A549 (cell line): ENCODE results near the gene SPATS2. TPM values are rescaled to one million over a fixed set of nuclear protein-coding genes. Genes with fewer than 3 reads are reported as not detected.

Experiments
- ATAC-seq, 2 experiments: fragments of 200-7000 bp in 1 of 2; fragments of >200 bp in 1 of 2; cut with Nextera tagmentation in 1 of 2; cut with Tn5 transposase in 1 of 2; 3 replicates each; pipeline versions ENCODE4 v1.8.0 to v1.9.1; 2018 to 2020; ENCODE audit warnings: mild to moderate bottlenecking in 1 of 2, moderate library complexity in 1 of 2
- CTCF ChIA-PET: fragments of 300-600 bp; sonication (Branson Sonifier 250); formaldehyde crosslinking; extraction: SDS; loops from one replicate; lab custom pipeline; 2021; ENCODE audit warnings: antibody characterized with exemption, inconsistent platforms; lab: Yijun Ruan, JAX
- POLR2A ChIA-PET: fragments of 350-600 bp; formaldehyde crosslinking; extraction: SDS; loops from one replicate; lab custom pipeline; 2021; ENCODE audit warnings: antibody characterized with exemption, inconsistent platforms; lab: Yijun Ruan, JAX
- DNase-seq, 2 experiments: peaks; one replicate each; pipeline versions ENCODE4 v3.0.0 to v3.0.0-alpha.2; 2011 to 2016; ENCODE audit warnings: low read depth in 1 of 2, low spot score in 1 of 2
- FAIRE-seq: peaks from 2 replicates; lab custom pipeline; 2011; peaks lifted over from hg19 to GRCh38; lab: Jason Lieb, UNC
- H3K27ac ChIP-seq, 2 experiments: fragments of >200 bp; sonication (Bioruptor Twin); formaldehyde crosslinking; 3 replicates each; pipeline ENCODE4 v1.5.1; 2016 to 2017
- H3K4me1 ChIP-seq: fragments of >200 bp; sonication (Bioruptor Twin); formaldehyde crosslinking; 3 replicates; pipeline ENCODE4 v1.6.1; 2016
- H3K4me2 ChIP-seq: fragments of >200 bp; sonication (Bioruptor Twin); formaldehyde crosslinking; 3 replicates; pipeline ENCODE4 v1.6.1; 2016
- H3K4me3 ChIP-seq: fragments of >200 bp; sonication (Bioruptor Twin); formaldehyde crosslinking; 3 replicates; pipeline ENCODE4 v1.5.1; 2016
- H3K9me3 ChIP-seq: fragments of >200 bp; sonication (Bioruptor Twin); formaldehyde crosslinking; 3 replicates; pipeline ENCODE4 v1.6.1; 2016
- ATOH8 ChIP-seq: fragments of 250-450 bp; sonication (Bioruptor Pico); IDR thresholded peaks from 2 replicates; pipeline ENCODE4 v1.5.0; 2020; ENCODE audit warnings: low read depth, mild to moderate bottlenecking, moderate library complexity
- CBX2 ChIP-seq: fragments of 200-600 bp; sonication (generic); IDR thresholded peaks from 2 replicates; pipeline ENCODE4 v1.6.1; 2016; ENCODE audit warnings: low read depth, mild to moderate bottlenecking, borderline replicate concordance
- CBX8 ChIP-seq: fragments of 200-600 bp; sonication (generic); IDR thresholded peaks from 2 replicates; pipeline ENCODE4 v1.6.1; 2016
- CEBPB ChIP-seq, 2 experiments: fragments of >200 bp in 1 of 2; sonication (Bioruptor Twin) in 1 of 2; formaldehyde crosslinking in 1 of 2; IDR thresholded peaks; 2 replicates each; pipeline ENCODE4 v1.6.1; 2012 to 2016
- CHD2 ChIP-seq: fragments of 150-350 bp; IDR thresholded peaks from 2 replicates; pipeline ENCODE4 v1.6.1; 2014; ENCODE audit warnings: low read length; ENCODE audit not compliant: partially characterized antibody
- CHD4 ChIP-seq: fragments of 200-600 bp; sonication (generic); IDR thresholded peaks from 2 replicates; pipeline ENCODE4 v1.6.1; 2016; ENCODE audit warnings: antibody characterized with exemption, mild to moderate bottlenecking, borderline replicate concordance
- E2F6 ChIP-seq: IDR thresholded peaks from 2 replicates; pipeline ENCODE4 v1.6.1; 2012; ENCODE audit warnings: low read depth, borderline replicate concordance
- ELK1 ChIP-seq: fragments of 150-350 bp; IDR thresholded peaks from 2 replicates; pipeline ENCODE4 v1.6.1; 2014; ENCODE audit warnings: low read depth, mild to moderate bottlenecking, low read length
- EP300 ChIP-seq, 2 experiments: fragments of >200 bp; sonication (Bioruptor Twin); formaldehyde crosslinking; IDR thresholded peaks; 2 replicates in 1 of 2; 3 replicates in 1 of 2; pipeline ENCODE4 v1.6.1; 2016 to 2017
- FOSL2 ChIP-seq, 2 experiments: fragments of 450-650 bp in 1 of 2; fragments of >200 bp in 1 of 2; sonication (Bioruptor Twin) in 1 of 2; formaldehyde crosslinking; IDR thresholded peaks; 2 replicates each; pipeline versions ENCODE4 v1.5.0 to v1.6.1; 2016 to 2020; ENCODE audit warnings: mild to moderate bottlenecking in 1 of 2, moderate library complexity in 1 of 2
- FOXS1 ChIP-seq: fragments of 250-450 bp; sonication (Bioruptor Pico); IDR thresholded peaks from 2 replicates; pipeline ENCODE4 v1.5.0; 2020; ENCODE audit warnings: mild to moderate bottlenecking, moderate library complexity
- GATA3 ChIP-seq: IDR thresholded peaks from 2 replicates; pipeline ENCODE4 v1.6.1; 2012; ENCODE audit warnings: borderline replicate concordance
- HDAC2 ChIP-seq: fragments of 200-600 bp; sonication (generic); IDR thresholded peaks from 2 replicates; pipeline ENCODE4 v1.6.1; 2016
- HEYL ChIP-seq: fragments of 250-450 bp; sonication (Bioruptor Pico); IDR thresholded peaks from 2 replicates; pipeline ENCODE4 v1.8.0; 2021; ENCODE audit warnings: mild to moderate bottlenecking, moderate library complexity
- HOXA7 ChIP-seq: fragments of 250-450 bp; sonication (Bioruptor Pico); IDR thresholded peaks from 2 replicates; pipeline ENCODE4 v1.5.0; 2020; ENCODE audit warnings: mild to moderate bottlenecking, moderate library complexity
- HOXB13 ChIP-seq: fragments of 250-450 bp; sonication (Bioruptor Pico); IDR thresholded peaks from 2 replicates; pipeline ENCODE4 v1.5.0; 2020; ENCODE audit warnings: low read depth, mild to moderate bottlenecking, moderate library complexity
- HOXB5 ChIP-seq: fragments of 250-450 bp; sonication (Bioruptor Pico); IDR thresholded peaks from 2 replicates; pipeline ENCODE4 v1.5.0; 2020; ENCODE audit warnings: mild to moderate bottlenecking, moderate library complexity
- JUN ChIP-seq, 2 experiments: fragments of >200 bp; sonication (Bioruptor Twin); formaldehyde crosslinking; IDR thresholded peaks; 2 replicates in 1 of 2; 3 replicates in 1 of 2; pipeline ENCODE4 v1.6.1; 2016 to 2017
- JUNB ChIP-seq: fragments of >200 bp; sonication (Bioruptor Twin); formaldehyde crosslinking; IDR thresholded peaks from 2 replicates; pipeline ENCODE4 v1.6.1; 2016
- KDM1A ChIP-seq: fragments of 200-600 bp; sonication (generic); IDR thresholded peaks from 2 replicates; pipeline ENCODE4 v1.6.1; 2016; ENCODE audit warnings: low read depth, mild to moderate bottlenecking
- KDM5A ChIP-seq: fragments of 200-600 bp; sonication (generic); IDR thresholded peaks from 2 replicates; pipeline ENCODE4 v1.6.1; 2016; ENCODE audit warnings: antibody characterized with exemption, mild to moderate bottlenecking
- MAFK ChIP-seq: fragments of 450-650 bp; IDR thresholded peaks from 2 replicates; pipeline ENCODE4 v1.6.1; 2014; ENCODE audit not compliant: partially characterized antibody
- NPAS2 ChIP-seq: fragments of 250-450 bp; sonication (Bioruptor Pico); IDR thresholded peaks from 2 replicates; pipeline ENCODE4 v1.8.0; 2022; ENCODE audit warnings: mild to moderate bottlenecking, moderate library complexity, borderline replicate concordance
- NR3C1 ChIP-seq: fragments of >200 bp; sonication (Bioruptor Twin); formaldehyde crosslinking; IDR thresholded peaks from 3 replicates; pipeline ENCODE4 v1.6.1; 2017
- PBX3 ChIP-seq: IDR thresholded peaks from 2 replicates; pipeline ENCODE4 v1.6.1; 2012
- POLR2A ChIP-seq: IDR thresholded peaks from 2 replicates; pipeline ENCODE4 v1.6.1; 2012; ENCODE audit warnings: mild to moderate bottlenecking, low read length
- POLR2AphosphoS2 ChIP-seq: conservative IDR thresholded peaks from 2 replicates; pipeline ENCODE4 v1.6.1; 2012; ENCODE audit warnings: low read length, improper control_type of control experiment, inconsistent platforms
- RAD21 ChIP-seq, 2 experiments: fragments of >200 bp in 1 of 2; sonication (Bioruptor Twin) in 1 of 2; formaldehyde crosslinking in 1 of 2; IDR thresholded peaks in 1 of 2; conservative IDR thresholded peaks in 1 of 2; 2 replicates in 1 of 2; 3 replicates in 1 of 2; pipeline ENCODE4 v1.6.1; 2012 to 2018; ENCODE audit warnings: inconsistent platforms in 1 of 2
- RARB ChIP-seq: fragments of 250-450 bp; sonication (Bioruptor Pico); IDR thresholded peaks from 2 replicates; pipeline ENCODE4 v1.8.0; 2021; ENCODE audit warnings: mild to moderate bottlenecking, moderate library complexity
- REST ChIP-seq: fragments of 200-600 bp; sonication (generic); IDR thresholded peaks from 2 replicates; pipeline ENCODE4 v1.6.1; 2016; ENCODE audit warnings: antibody characterized with exemption, mild to moderate bottlenecking, moderate library complexity
- RNF2 ChIP-seq: fragments of 200-600 bp; sonication (generic); IDR thresholded peaks from 2 replicates; pipeline ENCODE4 v1.6.1; 2016; ENCODE audit warnings: low read depth, mild to moderate bottlenecking, antibody characterized with exemption, moderate library complexity, borderline replicate concordance
- SREBF2 ChIP-seq: fragments of 450-650 bp; IDR thresholded peaks from 2 replicates; pipeline ENCODE4 v1.6.1; 2014; ENCODE audit warnings: mild to moderate bottlenecking, moderate library complexity
- TFCP2L1 ChIP-seq: fragments of 250-450 bp; sonication (Bioruptor Pico); IDR thresholded peaks from 2 replicates; pipeline ENCODE4 v1.5.0; 2021; ENCODE audit warnings: mild to moderate bottlenecking
- USF2 ChIP-seq: fragments of 450-650 bp; IDR thresholded peaks from 2 replicates; pipeline ENCODE4 v1.6.1; 2014; ENCODE audit warnings: antibody characterized with exemption
- ZSCAN20 ChIP-seq: fragments of 250-450 bp; sonication (Bioruptor Pico); IDR thresholded peaks from 2 replicates; pipeline ENCODE4 v1.8.0; 2022; ENCODE audit warnings: mild to moderate bottlenecking, moderate library complexity
- WGBS: methylation state at CpG from one replicate; pipeline ENCODE4 v1.1.6; 2017; ENCODE audit errors: missing lambda C conversion rate; 5-methylcytosine and 5-hydroxymethylcytosine counted together
- polyA plus RNA-seq, 4 experiments: library from polyadenylated mRNA; depleted of rRNA in 3 of 4; stranded (reverse); fragments of >200 nt; fragmentation: RNase III in 1 of 4; extraction: RNeasy Plus Mini Kit Qiagen cat#74134 plus additional on column Dnase treatment in 1 of 4; gene quantifications; 2 replicates in 3 of 4; 3 replicates in 1 of 4; pipeline ENCODE4 v1.2.3, GENCODE V29; 2011 to 2017

Gene SPATS2
- polyA plus RNA-seq, 2 of the 4 experiments (the other 2 are of a cell fraction): 37.7 to 154 TPM

- WGBS: 3% methylated on average over 4 of the region's 4 CpGs
- Histone ChIP-seq H3K9me3 (no peaks in the 10 kb centered on the region), H3K4me2 (peak overlapping the region; percentile 72), H3K4me1 (peaks cover 88% of the 10 kb centered on the region), H3K4me3 (peak overlapping the region; percentile 10; the same call in 1 of the 3 replicates), H3K27ac (peak overlapping the region; percentile 84 to 88)
- CTCF ChIA-PET: interaction anchor here (0.6 to 19.2 kb wide), 12 partner anchors 7 to 281 kb away, joined by 3 to 484 read pairs (median 9); partner anchors contain the start of genes C1QL4, DNAJC22 and SPATS2
- DNase-seq (peak; percentile 67 to 93), FAIRE-seq (no peak), ATAC-seq (peak; percentile 93 to 100)
- POLR2A ChIA-PET: interaction anchor here (0.6 to 1.9 kb wide), 4 partner anchors 67 to 184 kb away, joined by 4 to 24 read pairs (median 4); partner anchors contain the start of genes SPATS2 and TROAP
- TF ChIP-seq ELK1: no peak
- TF ChIP-seq HEYL (CRISPR knock-in tag): no peak
- TF ChIP-seq REST: no peak
- peak; percentile 81 for TF ChIP-seq FOSL2 (IDR thresholded peaks at IDR 0.05)
- TF ChIP-seq FOSL2 (CRISPR knock-in tag; IDR thresholded peaks at IDR 0.05): peak; percentile 86
- TF ChIP-seq HOXA7 (CRISPR knock-in tag): 0 out of 2 replicates have a peak, but pooled peaks have one; percentile 79
- TF ChIP-seq USF2: no peak
- TF ChIP-seq HDAC2: no peak
- no peak for TF ChIP-seq NPAS2
- TF ChIP-seq RAD21 (conservative IDR thresholded peaks at IDR 0.05 in 1 of 2, IDR thresholded peaks at IDR 0.05 in 1 of 2): 0 out of 5 replicates have a peak, but pooled peaks of 1 of the 2 experiments have one; percentile 21
- TF ChIP-seq CBX2: no peak
- TF ChIP-seq NR3C1: no peak
- peak; percentile 88 for TF ChIP-seq GATA3
- no peak for TF ChIP-seq KDM1A
- no peak for TF ChIP-seq POLR2AphosphoS2
- TF ChIP-seq HOXB5 (CRISPR knock-in tag): no peak
- no peak for TF ChIP-seq PBX3
- peak; percentile 87 for TF ChIP-seq JUNB
- no peak for TF ChIP-seq CHD2
- TF ChIP-seq ZSCAN20: no peak
- peak; percentile 74 to 90 for TF ChIP-seq CEBPB (IDR thresholded peaks at IDR 0.05)
- TF ChIP-seq RNF2: no peak
- TF ChIP-seq E2F6: no peak
- TF ChIP-seq ATOH8 (CRISPR knock-in tag): no peak
- TF ChIP-seq RARB (CRISPR knock-in tag): no peak
- TF ChIP-seq EP300 (IDR thresholded peaks at IDR 0.05): peak; percentile 84 to 94
- no peak for TF ChIP-seq POLR2A
- TF ChIP-seq KDM5A: no peak
- TF ChIP-seq TFCP2L1 (CRISPR knock-in tag): no peak
- TF ChIP-seq CBX8: no peak
- TF ChIP-seq MAFK: no peak
- TF ChIP-seq JUN (IDR thresholded peaks at IDR 0.05): peak; percentile 85 to 93; a peak in 4 of 5 replicates
- no peak for TF ChIP-seq HOXB13 (CRISPR knock-in tag)
- TF ChIP-seq FOXS1 (CRISPR knock-in tag): no peak
- TF ChIP-seq CHD4: no peak
- no peak for TF ChIP-seq SREBF2
Measured at GRCh38 chr12:49507139-49507538, 139.9 kb downstream of the SPATS2 start.
